Hindlimb muscle (tissue), 1 donor: ENCODE results near the gene HTR1E. TPM values are rescaled to one million over a fixed set of nuclear protein-coding genes. Genes with fewer than 3 reads are reported as not detected.
"Not testable (repeated sequence)": the region's sequence is repeated elsewhere in the genome, so short reads cannot be mapped to it uniquely, and the experiment has no call there.

Experiments used
- DNase-seq: peaks from one replicate; pipeline ENCODE4 v3.0.0-alpha.2; 2013
- polyA plus RNA-seq: library from polyadenylated mRNA; unstranded; fragments of 120-200 nt; gene quantifications from one replicate; pipeline ENCODE4 v1.2.1, GENCODE V29; 2013; ENCODE audit not compliant: insufficient read length

HTR1E gene
- polyA plus RNA-seq, 1 donor: not detected

- no peak for DNase-seq
Measured at GRCh38 chr6:86978251-86978650, 40.9 kb downstream of the HTR1E start.

- DNase-seq: no peak
Measured at GRCh38 chr6:87001494-87001893, 64.2 kb downstream of the HTR1E start.

GRCh38 chr6:87002391-87002790 is 65.1 kb downstream of the HTR1E start:
- DNase-seq: not testable (repeated sequence)

GRCh38 chr6:87006541-87006940 is 69.2 kb downstream of the HTR1E start:
- DNase-seq: not testable (repeated sequence)

GRCh38 chr6:87009581-87009980 is 72.3 kb downstream of the HTR1E start:
- DNase-seq: not testable (repeated sequence)

- DNase-seq: no peak
Measured at GRCh38 chr6:87012035-87012434, 74.7 kb downstream of the HTR1E start.

- DNase-seq: no peak
Measured at GRCh38 chr6:87012743-87013142, 75.4 kb downstream of the HTR1E start.

GRCh38 chr6:87016772-87017171 is 79.4 kb downstream of the HTR1E start:
- no peak for DNase-seq

- DNase-seq: no peak
Measured at GRCh38 chr6:87027021-87027420, 89.7 kb downstream of the HTR1E start.

- peak; percentile 11 for DNase-seq
Measured at GRCh38 chr6:87029711-87030314, 92.5 kb downstream of the HTR1E start.

- DNase-seq: no peak
Measured at GRCh38 chr6:87040729-87041128, 103.4 kb downstream of the HTR1E start.

GRCh38 chr6:87045521-87046075 is 108.3 kb downstream of the HTR1E start:
- no peak for DNase-seq

- DNase-seq: no peak
Measured at GRCh38 chr6:87049779-87050178, 112.5 kb downstream of the HTR1E start.

- no peak for DNase-seq
Measured at GRCh38 chr6:87053312-87053711, 116.0 kb downstream of the HTR1E start.

GRCh38 chr6:87054143-87054833 is 117.0 kb downstream of the HTR1E start:
- no peak for DNase-seq

GRCh38 chr6:87059943-87060342 is 122.6 kb downstream of the HTR1E start:
- no peak for DNase-seq

- DNase-seq: no peak
Measured at GRCh38 chr6:87065117-87065516, 127.8 kb downstream of the HTR1E start.

Other genes with a start within 250 kb of the HTR1E start
- 0.54 TPM for gene CGA, start 157.6 kb downstream of the HTR1E start, polyA plus RNA-seq
- gene ZNF292, start 218.0 kb downstream of the HTR1E start, polyA plus RNA-seq: 16.9 TPM